ENCODE measurements around the gene MMP17. TPM values are rescaled to one million over a fixed set of nuclear protein-coding genes. Genes with fewer than 3 reads are reported as not detected.
A peak's percentile ranks its signal among the peaks of the same experiment; 100 is the strongest.

MMP17 gene
- polyA plus RNA-seq, 1 of the 3 experiments (the other 2 are of a cell fraction) = 14.0 TPM

DNA sequence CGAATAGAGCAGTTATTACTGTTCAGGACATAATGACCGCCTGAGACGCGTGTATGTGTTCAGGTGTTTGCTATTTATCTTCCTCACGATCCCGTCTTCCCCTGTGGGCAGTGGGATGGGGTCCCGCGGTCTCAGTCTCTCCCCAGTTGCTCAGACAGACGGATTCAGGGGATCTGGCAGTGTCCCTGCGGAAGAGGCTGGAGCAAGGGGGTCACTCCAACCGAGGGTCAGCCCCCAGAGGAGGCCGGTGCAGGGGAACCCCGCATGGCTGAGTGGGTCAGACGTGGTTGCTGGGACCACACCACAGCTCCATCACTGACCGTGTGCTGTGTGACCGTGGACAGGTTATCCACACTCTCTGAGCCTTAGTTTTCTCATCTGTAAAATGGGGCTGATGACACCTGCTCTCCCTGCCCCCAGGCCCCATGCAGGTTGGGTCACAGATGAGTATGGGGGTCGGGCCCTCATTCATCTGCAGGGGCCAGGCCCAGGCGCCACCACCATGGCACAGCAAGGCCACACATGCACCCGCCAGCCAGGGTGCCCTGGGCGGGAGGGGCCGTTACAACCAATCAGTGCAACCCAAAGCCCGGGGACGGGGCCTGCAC lies 5.2 kb downstream of the MMP17 start (continued):
- no peak for TF ChIP-seq FOXJ3 (CRISPR knock-in tag; IDR thresholded peaks at IDR 0.05)
- no peak for TF ChIP-seq EP300 (IDR thresholded peaks at IDR 0.05; ENCODE audit: borderline replicate concordance in 1 of 2, low read depth in 1 of 2, low read length in 1 of 2)
- TF ChIP-seq, protein P1, sequence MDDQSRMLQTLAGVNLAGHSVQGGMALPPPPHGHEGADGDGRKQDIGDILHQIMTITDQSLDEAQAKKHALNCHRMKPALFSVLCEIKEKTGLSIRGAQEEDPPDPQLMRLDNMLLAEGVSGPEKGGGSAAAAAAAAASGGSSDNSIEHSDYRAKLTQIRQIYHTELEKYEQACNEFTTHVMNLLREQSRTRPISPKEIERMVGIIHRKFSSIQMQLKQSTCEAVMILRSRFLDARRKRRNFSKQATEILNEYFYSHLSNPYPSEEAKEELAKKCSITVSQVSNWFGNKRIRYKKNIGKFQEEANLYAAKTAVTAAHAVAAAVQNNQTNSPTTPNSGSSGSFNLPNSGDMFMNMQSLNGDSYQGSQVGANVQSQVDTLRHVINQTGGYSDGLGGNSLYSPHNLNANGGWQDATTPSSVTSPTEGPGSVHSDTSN (IDR thresholded peaks at IDR 0.05) = no peak
- no peak for TF ChIP-seq MEF2A (IDR thresholded peaks at IDR 0.05; ENCODE audit: borderline replicate concordance, low read depth)
- TF ChIP-seq SMC3 (IDR thresholded peaks at IDR 0.05; ENCODE audit: low read depth, low read length) = no peak

GRCh38 chr12:131833896-131834641 lies 5.9 kb downstream of the MMP17 start:
- H3K9me3 ChIP-seq = no peaks in the 10 kb centered on the region
- H3F3A ChIP-seq (replicated peaks; ENCODE audit: insufficient read depth) = no peaks in the 10 kb centered on the region
- H3K4me1 ChIP-seq (ENCODE audit: control insufficient read depth in 1 of 2, insufficient read depth in 2 of 2, low read depth in 1 of 2, low read length in 1 of 2) = peaks cover 3 to 34% of the 10 kb centered on the region in 2 experiments; a peak in 1 of 4 replicates
- H3K79me2 ChIP-seq (ENCODE audit: insufficient read depth) = no peaks in the 10 kb centered on the region
- CTCF ChIA-PET = interaction anchor here (0.6 to 3.5 kb wide), 14 partner anchors 11 to 985 kb away, joined by 3 to 27 read pairs (median 4); partner anchors contain the start of genes EP400 and PUS1
- no peak overlapping the region for H3K4me2 ChIP-seq
- no peaks in the 10 kb centered on the region for H3K9me2 ChIP-seq
- no peak overlapping the region; a peak in 1 of 4 replicates for H3K4me3 ChIP-seq (ENCODE audit: low read depth in 2 of 2, low read length in 1 of 2)
- no peaks in the 10 kb centered on the region for H3K36me3 ChIP-seq (replicated peaks in 1 of 2; ENCODE audit: control insufficient read depth in 1 of 2, insufficient read depth in 2 of 2, low read length in 1 of 2)
- no peak overlapping the region for H2AFZ ChIP-seq (ENCODE audit: low read depth)
- no peak overlapping the region; a peak in 1 of 4 replicates for H3K27ac ChIP-seq (ENCODE audit: low read depth in 2 of 2, low read length in 1 of 2)
- no peaks in the 10 kb centered on the region for H4K20me1 ChIP-seq (ENCODE audit: insufficient read depth)
- DNase-seq = peak; percentile 87
- WGBS (ENCODE audit: low lambda C conversion rate) = 39% methylated on average over 3 of the region's 23 CpGs
- no peaks in the 10 kb centered on the region for H3K27me3 ChIP-seq (ENCODE audit: insufficient read depth)
- H3K9ac ChIP-seq = no peak overlapping the region
- POLR2A ChIA-PET = no interaction called here
- TF ChIP-seq FOSL2 (IDR thresholded peaks at IDR 0.05; ENCODE audit: borderline replicate concordance, low read depth) = no peak
- TF ChIP-seq MXI1 (IDR thresholded peaks at IDR 0.05; ENCODE audit: low read depth, low read length) = peak; percentile 38; the same call in 1 of the 2 replicates
- TF ChIP-seq, protein P2, sequence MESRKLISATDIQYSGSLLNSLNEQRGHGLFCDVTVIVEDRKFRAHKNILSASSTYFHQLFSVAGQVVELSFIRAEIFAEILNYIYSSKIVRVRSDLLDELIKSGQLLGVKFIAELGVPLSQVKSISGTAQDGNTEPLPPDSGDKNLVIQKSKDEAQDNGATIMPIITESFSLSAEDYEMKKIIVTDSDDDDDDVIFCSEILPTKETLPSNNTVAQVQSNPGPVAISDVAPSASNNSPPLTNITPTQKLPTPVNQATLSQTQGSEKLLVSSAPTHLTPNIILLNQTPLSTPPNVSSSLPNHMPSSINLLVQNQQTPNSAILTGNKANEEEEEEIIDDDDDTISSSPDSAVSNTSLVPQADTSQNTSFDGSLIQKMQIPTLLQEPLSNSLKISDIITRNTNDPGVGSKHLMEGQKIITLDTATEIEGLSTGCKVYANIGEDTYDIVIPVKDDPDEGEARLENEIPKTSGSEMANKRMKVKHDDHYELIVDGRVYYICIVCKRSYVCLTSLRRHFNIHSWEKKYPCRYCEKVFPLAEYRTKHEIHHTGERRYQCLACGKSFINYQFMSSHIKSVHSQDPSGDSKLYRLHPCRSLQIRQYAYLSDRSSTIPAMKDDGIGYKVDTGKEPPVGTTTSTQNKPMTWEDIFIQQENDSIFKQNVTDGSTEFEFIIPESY (IDR thresholded peaks at IDR 0.05; ENCODE audit: borderline replicate concordance, low read depth) = no peak
- no peak for TF ChIP-seq RCOR1 (IDR thresholded peaks at IDR 0.05; ENCODE audit: low read length)
- TF ChIP-seq SMC3 (IDR thresholded peaks at IDR 0.05; ENCODE audit: low read depth, low read length) = peak; percentile 28; the same call in 1 of the 2 replicates
- TF ChIP-seq GATA2 (CRISPR knock-in tag; IDR thresholded peaks at IDR 0.05) = no peak
- no peak for TF ChIP-seq CHD2 (IDR thresholded peaks at IDR 0.05; ENCODE audit: low read length, partially characterized antibody)
- no peak for TF ChIP-seq FOXM1 (IDR thresholded peaks at IDR 0.05; ENCODE audit: low read depth)
- TF ChIP-seq SIN3A (IDR thresholded peaks at IDR 0.05; ENCODE audit: borderline replicate concordance, low read depth, low read length) = 0 out of 2 replicates have a peak, but pooled peaks have one; percentile 35
- peak; percentile 65 for TF ChIP-seq RAD21 (IDR thresholded peaks at IDR 0.05; ENCODE audit: low read length)
- no peak for TF ChIP-seq TCF12 (IDR thresholded peaks at IDR 0.05)
- TF ChIP-seq RXRA (IDR thresholded peaks at IDR 0.05; ENCODE audit: borderline replicate concordance, low read depth) = no peak
- no peak for TF ChIP-seq IRF3 (IDR thresholded peaks at IDR 0.05; ENCODE audit: low read depth, low read length)
- TF ChIP-seq, protein P3, sequence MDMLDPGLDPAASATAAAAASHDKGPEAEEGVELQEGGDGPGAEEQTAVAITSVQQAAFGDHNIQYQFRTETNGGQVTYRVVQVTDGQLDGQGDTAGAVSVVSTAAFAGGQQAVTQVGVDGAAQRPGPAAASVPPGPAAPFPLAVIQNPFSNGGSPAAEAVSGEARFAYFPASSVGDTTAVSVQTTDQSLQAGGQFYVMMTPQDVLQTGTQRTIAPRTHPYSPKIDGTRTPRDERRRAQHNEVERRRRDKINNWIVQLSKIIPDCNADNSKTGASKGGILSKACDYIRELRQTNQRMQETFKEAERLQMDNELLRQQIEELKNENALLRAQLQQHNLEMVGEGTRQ (IDR thresholded peaks at IDR 0.05; ENCODE audit: borderline replicate concordance, low read depth, low read length) = no peak
- TF ChIP-seq FOXJ3 (CRISPR knock-in tag; IDR thresholded peaks at IDR 0.05) = no peak
- TF ChIP-seq, protein P4, sequence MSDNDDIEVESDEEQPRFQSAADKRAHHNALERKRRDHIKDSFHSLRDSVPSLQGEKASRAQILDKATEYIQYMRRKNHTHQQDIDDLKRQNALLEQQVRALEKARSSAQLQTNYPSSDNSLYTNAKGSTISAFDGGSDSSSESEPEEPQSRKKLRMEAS (IDR thresholded peaks at IDR 0.05; ENCODE audit: low read depth) = no peak
- no peak for TF ChIP-seq REST (IDR thresholded peaks at IDR 0.05; ENCODE audit: low read depth, low read length)
